CD4-positive, alpha-beta T cell treated with Interleukin-4 for 1 hour (primary cell): ENCODE results near the gene B3GNT5.

ENCODE experiments used
- DNase-seq, 2 donors: peaks; one replicate each; pipeline ENCODE4 v3.0.0-alpha.2; 2020 to 2022

Gene B3GNT5

DNA sequence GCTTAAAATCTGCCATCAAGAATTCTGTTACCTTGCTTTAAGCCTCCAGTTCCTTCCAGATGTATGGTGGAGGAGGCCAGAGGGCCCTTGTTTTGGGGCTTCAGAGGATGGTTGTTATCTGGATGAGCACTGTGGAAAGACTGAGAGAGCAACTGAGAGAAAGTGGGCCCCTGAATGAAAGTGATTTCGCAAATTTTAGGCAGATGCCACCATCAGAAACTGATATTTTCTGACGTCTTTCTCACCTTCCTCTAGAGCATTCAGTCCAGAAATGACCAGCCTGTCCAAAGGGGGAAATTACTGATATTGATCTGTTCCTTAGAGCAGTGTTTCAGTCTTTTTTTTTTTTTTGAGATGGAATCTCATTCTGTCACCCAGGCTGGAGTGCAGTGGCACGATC, 13.4 kb downstream of the B3GNT5 start:
- DNase-seq, result no peak

GRCh38 chr3:183267140-183267539, 14.1 kb downstream of the B3GNT5 start:
- DNase-seq, result no peak

DNA sequence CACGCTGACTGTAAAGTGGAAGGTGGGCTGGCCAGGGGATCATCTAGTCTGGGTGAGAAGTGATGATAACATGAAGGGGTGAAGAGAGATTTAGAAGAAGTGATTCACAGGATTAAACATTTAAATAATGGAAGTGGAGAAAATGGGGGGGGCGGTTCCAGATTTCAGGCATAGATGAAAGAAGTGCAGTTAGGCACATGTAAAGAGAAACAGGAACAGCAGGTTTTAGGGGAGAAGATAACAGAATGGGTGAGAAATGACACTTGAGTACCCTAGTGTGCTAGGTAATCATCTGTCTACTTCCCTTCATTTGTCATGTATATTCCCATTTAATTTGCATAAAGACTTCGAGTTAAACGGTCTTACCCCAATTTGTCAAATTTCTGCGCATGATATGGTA, 15.3 kb downstream of the B3GNT5 start:
- no peak for DNase-seq

DNA sequence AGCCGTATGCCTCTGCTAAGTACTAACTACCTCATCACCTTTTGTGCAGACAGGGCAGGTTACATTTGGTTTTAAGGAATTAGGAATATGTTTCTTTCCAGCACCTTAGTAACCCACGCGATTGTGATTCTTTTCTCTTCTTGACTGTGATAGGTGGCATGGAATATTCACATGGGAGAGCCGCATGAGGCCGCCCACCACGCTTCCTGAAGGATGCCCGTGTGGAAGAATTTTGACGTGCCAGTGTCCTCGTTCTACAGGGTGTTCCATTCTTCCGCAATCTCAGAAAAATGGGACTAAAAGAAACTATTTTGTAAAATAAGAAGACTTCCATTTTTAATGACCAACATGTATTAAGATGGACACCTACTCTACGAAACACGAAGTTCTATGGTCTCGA, 16.3 kb downstream of the B3GNT5 start:
- DNase-seq, result no peak

DNA sequence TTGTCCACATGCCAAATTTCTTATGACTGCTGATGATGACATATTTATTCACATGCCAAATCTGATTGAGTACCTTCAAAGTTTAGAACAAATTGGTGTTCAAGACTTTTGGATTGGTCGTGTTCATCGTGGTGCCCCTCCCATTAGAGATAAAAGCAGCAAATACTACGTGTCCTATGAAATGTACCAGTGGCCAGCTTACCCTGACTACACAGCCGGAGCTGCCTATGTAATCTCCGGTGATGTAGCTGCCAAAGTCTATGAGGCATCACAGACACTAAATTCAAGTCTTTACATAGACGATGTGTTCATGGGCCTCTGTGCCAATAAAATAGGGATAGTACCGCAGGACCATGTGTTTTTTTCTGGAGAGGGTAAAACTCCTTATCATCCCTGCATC, 17.3 kb downstream of the B3GNT5 start:
- DNase-seq, result no peak

DNA sequence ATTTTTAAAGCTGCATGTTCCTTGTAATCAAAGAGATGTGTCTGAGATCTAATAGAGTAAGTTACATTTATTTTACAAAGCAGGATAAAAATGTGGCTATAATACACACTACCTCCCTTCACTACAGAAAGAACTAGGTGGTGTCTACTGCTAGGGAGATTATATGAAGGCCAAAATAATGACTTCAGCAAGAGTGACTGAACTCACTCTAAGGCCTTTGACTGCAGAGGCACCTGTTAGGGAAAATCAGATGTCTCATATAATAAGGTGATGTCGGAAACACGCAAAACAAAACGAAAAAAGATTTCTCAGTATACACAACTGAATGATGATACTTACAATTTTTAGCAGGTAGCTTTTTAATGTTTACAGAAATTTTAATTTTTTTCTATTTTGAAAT, 19.1 kb downstream of the B3GNT5 start:
- DNase-seq, result no peak

DNA sequence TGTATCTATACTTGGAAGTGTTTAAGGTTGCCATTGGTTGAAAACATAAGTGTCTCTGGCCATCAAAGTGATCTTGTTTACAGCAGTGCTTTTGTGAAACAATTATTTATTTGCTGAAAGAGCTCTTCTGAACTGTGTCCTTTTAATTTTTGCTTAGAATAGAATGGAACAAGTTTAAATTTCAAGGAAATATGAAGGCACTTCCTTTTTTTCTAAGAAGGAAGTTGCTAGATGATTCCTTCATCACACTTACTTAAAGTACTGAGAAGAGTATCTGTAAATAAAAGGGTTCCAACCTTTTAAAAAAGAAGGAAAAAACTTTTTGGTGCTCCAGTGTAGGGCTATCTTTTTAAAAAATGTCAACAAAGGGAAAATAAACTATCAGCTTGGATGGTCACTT, 19.7 kb downstream of the B3GNT5 start:
- no peak for DNase-seq

DNA sequence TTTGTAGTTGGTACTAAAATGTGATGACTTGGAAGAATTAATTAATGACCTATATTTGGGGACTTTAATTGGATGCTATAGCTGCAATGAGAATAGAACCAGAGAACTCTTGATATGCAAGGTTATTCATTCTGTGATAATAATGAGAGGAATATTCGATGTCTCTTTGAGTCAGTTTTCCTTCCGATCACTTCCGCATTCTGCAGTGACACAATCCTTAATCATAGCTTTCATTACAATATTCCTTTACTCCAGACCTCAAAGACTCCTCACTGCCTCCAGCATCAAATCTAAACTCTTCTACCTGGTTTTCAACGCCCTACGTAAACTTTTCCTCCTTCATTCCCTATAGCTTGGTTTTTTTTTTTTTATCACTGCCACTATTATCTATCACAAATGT, 21.6 kb downstream of the B3GNT5 start:
- no peak for DNase-seq

GRCh38 chr3:183275418-183275817, 22.4 kb downstream of the B3GNT5 start:
- no peak for DNase-seq

DNA sequence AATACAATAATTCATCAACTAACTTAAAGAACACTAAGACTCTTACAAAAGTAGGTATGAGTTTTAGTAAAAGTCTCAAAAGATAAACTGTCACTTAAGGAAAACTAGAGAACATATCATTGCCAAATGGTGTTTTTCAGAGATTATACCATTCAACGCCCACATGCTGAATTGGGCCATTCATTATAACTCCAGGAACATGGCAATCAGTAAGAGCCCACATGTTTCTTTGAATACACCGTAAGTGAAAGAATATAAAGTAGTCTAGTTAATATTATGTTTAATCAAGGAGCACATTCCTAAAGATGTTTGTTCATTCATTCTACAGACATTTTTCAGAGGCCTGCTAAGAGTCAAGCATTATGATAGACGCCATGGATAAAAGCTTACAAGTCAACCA, 22.9 kb downstream of the B3GNT5 start:
- no peak for DNase-seq

- DNase-seq, result no peak
Measured at GRCh38 chr3:183277260-183277659, 24.2 kb downstream of the B3GNT5 start.

DNA sequence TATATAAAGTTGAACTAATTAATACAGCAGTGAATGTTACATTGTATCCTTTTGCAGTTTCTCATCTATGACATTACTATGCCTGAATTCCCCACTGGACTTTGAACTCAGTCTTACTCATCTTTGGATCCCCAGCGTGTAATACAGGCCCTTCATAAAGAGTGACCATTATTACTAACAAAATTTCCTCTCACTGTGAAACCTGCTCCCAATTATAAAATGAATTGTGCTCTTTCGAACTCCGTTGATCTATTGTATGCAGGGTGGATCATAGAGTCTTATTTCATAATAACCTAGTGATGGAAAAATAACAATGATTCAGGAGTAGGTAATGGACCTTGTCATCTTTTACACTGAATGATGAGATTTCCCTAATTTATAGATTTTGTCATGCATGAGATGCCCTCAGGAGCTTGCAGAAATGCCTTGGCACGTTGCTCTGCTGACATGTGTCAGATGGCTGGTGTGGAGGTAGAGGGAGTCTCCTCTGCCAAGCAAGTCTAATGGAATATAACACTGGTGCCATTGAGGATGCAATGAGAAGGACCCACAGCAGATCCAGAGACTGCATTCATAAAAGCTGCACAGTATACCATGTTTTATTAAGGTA, 25.5 kb downstream of the B3GNT5 start:
- DNase-seq, result no peak

- no peak for DNase-seq
Measured at GRCh38 chr3:183279371-183279770, 26.3 kb downstream of the B3GNT5 start.

- no peak for DNase-seq
Measured at GRCh38 chr3:183281126-183281797, 28.2 kb downstream of the B3GNT5 start.

DNA sequence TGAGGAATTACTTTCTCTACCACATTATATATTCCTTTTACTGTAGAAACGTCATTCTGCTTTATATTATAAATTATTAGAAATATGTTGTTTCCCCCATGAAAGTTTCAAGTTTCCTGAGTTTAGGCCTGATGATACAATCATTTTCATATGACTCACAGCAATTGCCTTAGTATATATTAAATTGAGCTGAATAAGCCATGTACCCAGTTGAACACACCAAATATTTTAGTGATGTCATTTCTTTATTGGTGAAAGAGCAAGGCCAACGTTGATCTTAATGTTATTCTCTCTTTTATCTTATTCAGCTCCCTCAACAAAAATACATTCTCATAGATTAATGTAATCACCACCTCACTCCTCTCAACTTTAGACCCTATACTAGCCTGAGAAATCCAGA, 30.8 kb downstream of the B3GNT5 start:
- DNase-seq, result no peak

DNA sequence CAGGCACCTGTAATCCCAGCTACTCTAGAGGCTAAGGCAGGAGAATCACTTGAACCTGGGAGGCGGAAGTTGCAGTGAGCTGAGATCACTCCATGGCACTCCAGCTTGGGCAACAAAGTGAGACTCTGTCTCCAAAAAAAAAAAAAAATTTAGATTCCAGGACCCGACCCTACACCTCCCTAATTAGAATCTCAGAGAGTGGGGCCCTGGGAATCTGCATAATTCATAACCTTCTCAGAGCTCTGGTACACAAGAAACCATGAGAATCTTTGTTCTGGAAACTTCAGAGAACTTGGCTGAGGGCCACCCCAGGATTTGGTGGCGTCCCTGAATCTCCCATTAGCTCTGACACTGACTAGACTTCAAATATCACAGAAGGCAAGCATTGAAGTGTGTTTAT, 31.5 kb downstream of the B3GNT5 start:
- DNase-seq, result no peak

- no peak for DNase-seq
Measured at GRCh38 chr3:183285318-183285717, 32.3 kb downstream of the B3GNT5 start.

GRCh38 chr3:183285828-183286457, 32.9 kb downstream of the B3GNT5 start:
- peak; percentile 95 to 96 for DNase-seq

DNA sequence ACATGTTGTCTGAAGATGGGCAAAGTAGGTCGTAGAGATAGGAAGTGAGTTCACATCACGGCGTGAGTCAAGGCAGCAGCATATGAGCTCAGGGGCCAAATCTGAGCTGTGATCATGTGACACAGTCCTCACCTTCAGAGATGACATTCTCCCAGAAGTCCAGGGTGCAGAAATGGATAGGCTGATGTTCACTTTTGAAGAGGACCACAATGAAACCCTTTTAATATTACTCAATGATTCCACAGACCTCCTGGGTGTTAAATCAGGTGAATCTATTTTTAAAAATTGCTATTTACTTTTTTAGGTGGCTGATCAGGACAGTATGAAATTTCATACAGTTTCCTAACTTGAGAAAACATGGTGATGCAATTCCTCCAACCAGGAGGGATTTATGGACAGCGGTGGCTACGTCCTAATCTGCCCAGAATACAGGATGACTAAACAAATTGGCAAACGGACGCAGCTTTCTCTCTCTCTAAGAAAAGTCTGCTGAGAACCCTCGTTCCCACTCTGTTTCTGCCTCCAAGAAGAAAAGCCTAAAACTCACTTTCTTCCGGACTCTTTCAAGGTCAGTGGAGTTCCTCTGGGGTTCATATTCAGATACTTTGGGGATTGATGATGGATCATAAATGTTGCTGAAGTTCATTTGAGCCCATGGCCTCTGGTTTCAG, 34.4 kb downstream of the B3GNT5 start:
- peak in 1 of 2 donors; percentile 27 for DNase-seq

DNA sequence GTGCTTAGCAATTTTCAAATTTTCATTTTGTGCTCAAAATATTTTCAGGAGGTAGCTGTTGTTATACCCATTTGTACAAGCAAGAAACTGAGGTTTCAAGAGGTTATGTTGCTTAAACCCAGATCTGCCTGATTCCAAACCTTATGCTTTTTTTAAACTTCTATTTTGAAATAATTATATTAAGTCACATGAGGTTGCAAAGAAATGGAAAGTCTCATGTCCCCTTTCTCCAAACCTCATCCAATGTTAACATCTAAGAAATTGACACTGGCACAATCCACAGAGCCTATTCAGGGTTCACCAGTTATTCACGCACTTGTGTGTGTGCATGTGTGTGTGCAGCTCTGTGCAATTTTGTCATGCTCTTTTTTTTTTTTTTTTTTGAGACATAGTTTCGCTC, 35.1 kb downstream of the B3GNT5 start:
- no peak for DNase-seq

GRCh38 chr3:183290216-183290615, 37.2 kb downstream of the B3GNT5 start:
- no peak for DNase-seq

DNA sequence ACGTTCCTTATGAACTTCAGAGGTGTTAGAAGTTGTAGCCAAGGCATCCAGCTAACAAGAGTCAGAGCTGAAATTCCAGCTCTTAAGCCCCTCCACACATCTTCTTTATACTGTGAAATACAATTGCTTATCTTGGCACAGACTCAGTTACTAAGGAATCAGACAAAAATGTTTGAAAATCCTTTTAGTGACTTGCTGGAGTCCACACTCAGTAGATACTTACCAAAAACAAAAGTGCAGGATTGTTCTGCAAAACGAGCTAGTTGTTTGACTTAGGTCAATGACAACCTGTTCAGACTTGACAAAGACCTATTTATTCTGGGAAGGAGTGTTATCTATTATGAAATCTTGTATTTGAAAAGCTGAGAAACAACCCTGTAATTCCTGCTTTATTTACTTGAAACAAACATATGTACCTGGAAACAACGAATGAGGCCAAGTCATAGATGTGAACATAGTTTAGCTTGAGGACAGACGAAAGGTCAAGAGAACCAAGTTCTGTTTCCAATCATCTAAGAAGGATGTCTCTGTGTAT, 38.5 kb downstream of the B3GNT5 start:
- DNase-seq, result no peak

DNA sequence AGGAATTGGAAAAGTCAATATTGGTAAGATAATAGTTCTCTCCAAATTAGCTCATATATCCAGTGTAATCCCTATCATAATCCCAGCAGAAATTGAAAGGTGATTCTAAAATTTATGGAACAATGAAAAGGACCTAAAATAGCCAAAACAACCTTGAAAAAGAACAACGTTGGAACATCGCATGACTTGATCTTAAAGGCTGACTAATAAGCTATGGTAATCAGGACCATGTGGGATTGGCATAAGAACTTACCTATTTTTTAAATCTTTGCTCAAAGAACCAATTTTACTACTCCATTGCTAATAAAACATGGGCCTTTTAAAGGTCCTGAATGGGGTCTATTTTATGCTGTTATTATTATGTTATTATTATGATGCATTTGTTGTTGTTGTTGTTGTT, 40.9 kb downstream of the B3GNT5 start:
- DNase-seq, result no peak

DNA sequence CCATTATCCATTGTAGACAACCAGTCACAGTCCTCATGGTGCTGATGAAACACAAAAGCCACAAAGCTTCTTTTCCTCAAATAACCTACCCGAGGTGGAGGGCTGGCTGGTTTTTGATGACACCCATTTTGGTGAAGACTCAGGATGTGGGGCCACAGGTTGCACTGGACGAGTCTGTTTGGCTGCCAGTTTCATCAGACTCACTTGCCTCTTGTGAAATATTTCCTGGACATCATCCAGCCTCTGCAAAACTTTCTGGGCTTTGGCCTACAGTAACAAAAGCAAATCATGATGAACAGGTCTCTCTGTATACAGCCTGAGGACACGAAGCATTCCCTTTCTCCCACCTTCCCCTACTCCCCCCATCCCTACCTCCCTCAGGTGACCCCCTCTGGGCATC, 42.2 kb downstream of the B3GNT5 start:
- peak in 1 of 2 donors; percentile 36 for DNase-seq
